Measurements from ENCODE around the gene CD244.

- TF ChIP-seq POLR2AphosphoS5 (IDR thresholded peaks at IDR 0.05) (no peak), CTCF (IDR thresholded peaks at IDR 0.05; ENCODE audit: poor library complexity, severe bottlenecking) (no peak)
These were observed 55.9 kb downstream of the CD244 start for GRCh38 chr1:160806784-160807183.

Measured in neural cell (in vitro differentiated cells).